Measurements from ENCODE around the gene KAZN.

KAZN gene

DNA sequence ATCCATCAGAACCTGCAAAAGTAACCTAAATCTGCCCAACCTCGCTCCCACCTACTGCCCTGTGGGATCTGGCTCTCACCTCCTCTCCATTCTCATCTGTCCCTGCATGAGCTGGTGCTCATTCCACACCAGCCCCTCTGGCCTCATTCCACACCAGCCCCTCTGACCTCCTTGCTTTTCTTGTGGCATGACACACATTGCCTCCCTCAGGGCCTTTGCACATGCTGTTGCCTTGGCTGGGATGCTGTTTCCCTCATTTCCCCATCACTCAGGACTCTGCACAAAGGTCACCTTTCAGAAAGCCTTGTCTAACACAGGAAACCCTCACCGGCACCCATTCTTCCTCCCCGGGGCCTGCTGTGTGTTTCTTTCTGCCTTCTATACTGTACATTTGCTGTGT is 197.1 kb downstream of the KAZN start:
- Histone ChIP-seq H3K9me3 (ENCODE audit: insufficient read depth, low read depth, low read length) (no peaks in the 10 kb centered on the region), H3K27ac (ENCODE audit: low read length) (no peak overlapping the region), H3K4me1 (ENCODE audit: insufficient read depth, low read length) (no peaks in the 10 kb centered on the region), H3K27me3 (ENCODE audit: insufficient read depth, low read length) (no peaks in the 10 kb centered on the region), H3K4me3 (ENCODE audit: low read length) (no peak overlapping the region), H3K36me3 (ENCODE audit: insufficient read depth, low read depth, low read length) (no peaks in the 10 kb centered on the region), H3K9ac (ENCODE audit: low read depth, low read length) (no peak overlapping the region)

DNA sequence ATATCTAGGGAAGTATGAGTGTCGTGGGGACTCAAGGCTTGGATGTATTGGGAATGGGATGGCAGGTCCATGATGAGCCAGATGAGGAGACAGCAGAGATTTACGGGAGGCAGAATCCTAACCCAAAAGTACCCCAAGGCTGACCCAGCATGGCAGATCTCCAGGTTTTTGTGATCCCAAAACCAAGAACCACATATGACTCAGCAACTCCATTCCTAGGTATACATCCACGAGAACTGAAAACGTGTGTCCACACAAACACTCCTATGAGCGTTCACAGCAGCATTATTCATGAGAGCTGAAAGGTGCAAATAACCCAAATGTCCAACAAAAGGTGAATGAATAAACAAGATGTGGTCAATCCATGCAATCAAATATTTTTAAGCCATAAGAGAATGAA is 201.5 kb downstream of the KAZN start:
- no peaks in the 10 kb centered on the region for H3K27me3 ChIP-seq (ENCODE audit: insufficient read depth, low read length)

DNA sequence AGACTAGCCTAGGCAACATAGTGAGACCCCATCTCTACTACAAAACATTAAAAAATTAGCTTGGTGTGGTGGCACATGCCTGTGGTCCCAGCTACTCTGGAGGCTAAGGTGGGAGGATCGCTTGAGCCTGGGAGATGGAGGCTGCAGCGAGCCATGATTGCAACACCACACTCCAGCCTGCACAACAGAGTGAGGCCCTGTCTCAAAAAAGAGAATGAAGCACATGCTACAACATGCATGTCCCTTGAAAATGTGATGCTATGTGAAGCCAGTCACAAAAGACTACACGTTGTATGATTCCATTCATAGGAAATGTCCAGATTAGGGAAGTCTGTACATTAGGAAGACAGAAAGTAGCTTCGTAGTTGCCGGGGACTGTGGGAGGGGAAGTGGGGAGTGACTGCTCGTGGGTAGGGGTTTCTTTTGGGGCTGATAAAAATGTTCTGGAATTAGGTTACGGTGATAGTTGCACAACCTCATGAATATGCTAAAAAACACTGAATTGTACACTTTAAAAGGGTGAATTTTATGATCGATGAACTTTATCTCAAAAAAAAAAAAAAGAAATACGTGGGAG is 202.1 kb downstream of the KAZN start:
- Histone ChIP-seq H3K36me3 (ENCODE audit: insufficient read depth, low read depth, low read length) (no peaks in the 10 kb centered on the region), H3K27me3 (ENCODE audit: insufficient read depth, low read length) (no peaks in the 10 kb centered on the region), H3K4me3 (ENCODE audit: low read length) (no peak overlapping the region), H3K27ac (ENCODE audit: low read length) (no peak overlapping the region), H3K9ac (ENCODE audit: low read depth, low read length) (no peak overlapping the region), H3K4me1 (ENCODE audit: insufficient read depth, low read length) (no peaks in the 10 kb centered on the region), H3K9me3 (ENCODE audit: insufficient read depth, low read depth, low read length) (no peaks in the 10 kb centered on the region)

More for the DNA sequence above, 201.5 kb downstream of the KAZN start:
- no peaks in the 10 kb centered on the region for H3K36me3 ChIP-seq (ENCODE audit: insufficient read depth, low read depth, low read length)
- H3K9ac ChIP-seq (ENCODE audit: low read depth, low read length): no peak overlapping the region
- no peaks in the 10 kb centered on the region for H3K9me3 ChIP-seq (ENCODE audit: insufficient read depth, low read depth, low read length)
- no peak overlapping the region for H3K27ac ChIP-seq (ENCODE audit: low read length)
- no peak overlapping the region for H3K4me3 ChIP-seq (ENCODE audit: low read length)
- no peaks in the 10 kb centered on the region for H3K4me1 ChIP-seq (ENCODE audit: insufficient read depth, low read length)

DNA sequence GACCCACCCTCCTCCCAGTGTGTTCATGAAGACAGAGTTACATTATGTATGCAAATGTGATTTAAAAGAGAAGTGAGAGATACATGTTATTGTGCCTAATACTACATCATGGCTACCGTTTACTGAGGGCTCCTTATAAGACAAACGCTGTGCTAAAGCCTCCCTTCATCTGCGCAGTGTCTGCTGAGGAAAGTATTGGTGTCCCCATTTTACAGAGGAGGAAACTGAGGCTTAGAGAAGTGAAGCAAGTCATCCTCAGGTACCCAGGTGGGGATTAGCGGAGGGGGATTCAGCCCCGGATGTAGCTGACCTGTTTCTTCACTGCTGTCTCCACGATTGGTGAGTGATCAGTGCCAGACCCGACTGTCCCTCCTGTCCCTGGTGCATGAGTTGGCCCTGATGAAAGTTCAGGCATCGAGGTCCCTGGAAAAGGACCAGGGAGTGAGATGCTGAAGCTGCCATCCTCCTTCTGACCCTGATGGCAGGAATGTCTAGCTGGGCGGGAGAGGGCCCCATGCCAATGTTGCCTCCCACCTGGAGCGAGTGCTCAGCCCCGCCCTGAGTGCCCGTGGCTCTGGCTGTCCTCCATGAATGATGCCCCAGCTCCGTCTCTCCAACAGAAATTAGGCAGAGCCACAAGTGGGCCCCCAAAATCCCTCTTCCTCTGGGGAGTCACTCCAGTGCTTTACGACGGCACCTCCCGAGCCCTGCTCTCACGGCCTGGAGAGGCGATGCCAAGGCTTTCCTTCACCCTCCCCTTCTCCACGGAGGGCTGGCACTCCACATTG is 204.7 kb downstream of the KAZN start:
- peaks cover 17% of the 10 kb centered on the region for H3K9me3 ChIP-seq (ENCODE audit: insufficient read depth, low read depth, low read length)
- H3K4me3 ChIP-seq (ENCODE audit: low read length): no peak overlapping the region
- H3K9ac ChIP-seq (ENCODE audit: low read depth, low read length): no peak overlapping the region
- peaks cover 6% of the 10 kb centered on the region; the same call in 1 of the 2 replicates for H3K36me3 ChIP-seq (ENCODE audit: insufficient read depth, low read depth, low read length)
- H3K27ac ChIP-seq (ENCODE audit: low read length): no peak overlapping the region
- H3K27me3 ChIP-seq (ENCODE audit: insufficient read depth, low read length): no peaks in the 10 kb centered on the region
- H3K4me1 ChIP-seq (ENCODE audit: insufficient read depth, low read length): no peaks in the 10 kb centered on the region

DNA sequence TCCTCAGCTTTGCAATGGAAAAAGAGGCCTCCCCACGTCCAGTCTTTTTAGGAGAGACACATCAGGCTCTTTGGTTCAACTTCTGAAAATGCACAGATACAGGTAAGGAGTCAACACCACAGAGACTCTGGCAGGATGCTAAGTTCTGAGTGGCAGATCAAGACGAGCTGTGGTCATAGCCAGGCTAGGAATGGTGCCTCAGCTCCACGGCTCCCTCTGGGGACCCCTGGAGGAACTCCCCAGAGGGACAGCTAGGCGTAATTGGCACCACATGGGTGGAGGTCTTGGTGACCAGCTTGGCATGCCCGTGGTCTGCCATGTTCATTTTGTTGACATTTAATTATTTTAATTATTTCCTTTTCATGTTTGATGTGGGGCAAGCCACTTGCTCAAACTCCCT is 206.1 kb downstream of the KAZN start:
- Histone ChIP-seq H3K27me3 (ENCODE audit: insufficient read depth, low read length) (no peaks in the 10 kb centered on the region), H3K4me1 (ENCODE audit: insufficient read depth, low read length) (no peaks in the 10 kb centered on the region), H3K36me3 (ENCODE audit: insufficient read depth, low read depth, low read length) (peaks cover 6% of the 10 kb centered on the region; the same call in 1 of the 2 replicates), H3K9ac (ENCODE audit: low read depth, low read length) (no peak overlapping the region), H3K9me3 (ENCODE audit: insufficient read depth, low read depth, low read length) (peaks cover 17% of the 10 kb centered on the region), H3K4me3 (ENCODE audit: low read length) (no peak overlapping the region), H3K27ac (ENCODE audit: low read length) (no peak overlapping the region)

DNA sequence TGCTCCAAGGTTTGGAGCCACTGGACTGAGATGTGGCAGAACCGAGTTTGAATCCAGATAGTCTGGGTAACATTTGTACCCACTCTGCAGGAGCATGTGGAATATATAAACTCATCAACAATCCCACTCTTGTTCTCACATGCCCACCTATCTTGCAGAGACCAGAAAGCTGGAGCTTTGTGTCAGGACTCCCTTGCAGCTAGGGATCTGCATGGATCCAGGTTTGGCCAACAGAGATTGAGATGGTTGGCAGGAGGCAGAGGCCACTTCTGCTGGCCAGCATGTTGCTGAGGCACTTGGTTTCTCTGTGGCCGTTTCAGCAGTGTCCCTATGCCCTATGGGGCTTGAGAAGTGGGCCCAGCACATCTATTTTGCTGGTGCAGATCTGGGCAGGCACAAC is 208.3 kb downstream of the KAZN start:
- H3K27ac ChIP-seq (ENCODE audit: low read length): no peak overlapping the region
- H3K4me1 ChIP-seq (ENCODE audit: insufficient read depth, low read length): no peaks in the 10 kb centered on the region
- H3K9me3 ChIP-seq (ENCODE audit: insufficient read depth, low read depth, low read length): peaks cover 17% of the 10 kb centered on the region
- no peak overlapping the region for H3K4me3 ChIP-seq (ENCODE audit: low read length)
- no peak overlapping the region for H3K9ac ChIP-seq (ENCODE audit: low read depth, low read length)
- H3K27me3 ChIP-seq (ENCODE audit: insufficient read depth, low read length): no peaks in the 10 kb centered on the region
- H3K36me3 ChIP-seq (ENCODE audit: insufficient read depth, low read depth, low read length): peaks cover 6% of the 10 kb centered on the region; the same call in 1 of the 2 replicates

DNA sequence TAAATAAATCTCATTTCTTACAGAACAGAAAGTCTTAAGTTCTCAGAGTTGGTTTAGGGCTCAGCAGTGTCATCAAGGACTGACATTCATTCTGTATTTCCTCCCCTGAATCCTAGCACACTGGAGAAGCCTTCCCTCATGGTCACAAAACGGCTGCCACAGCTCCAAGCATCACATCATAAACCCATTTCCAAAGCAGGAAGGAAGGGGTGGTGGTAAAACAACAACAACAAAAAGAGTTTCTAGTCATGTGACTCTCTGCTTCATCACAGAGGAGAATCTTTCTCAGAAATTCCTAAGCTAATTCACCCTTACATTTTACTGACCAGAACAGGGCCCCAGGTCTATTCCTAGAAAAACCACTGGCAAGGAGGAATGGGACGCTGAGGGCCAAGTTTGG is 210.3 kb downstream of the KAZN start:
- H3K36me3 ChIP-seq (ENCODE audit: insufficient read depth, low read depth, low read length): peaks cover 6% of the 10 kb centered on the region; the same call in 1 of the 2 replicates
- H3K27me3 ChIP-seq (ENCODE audit: insufficient read depth, low read length): no peaks in the 10 kb centered on the region
- H3K9me3 ChIP-seq (ENCODE audit: insufficient read depth, low read depth, low read length): peaks cover 17% of the 10 kb centered on the region
- H3K4me3 ChIP-seq (ENCODE audit: low read length): no peak overlapping the region
- H3K27ac ChIP-seq (ENCODE audit: low read length): no peak overlapping the region
- no peak overlapping the region for H3K9ac ChIP-seq (ENCODE audit: low read depth, low read length)
- no peaks in the 10 kb centered on the region for H3K4me1 ChIP-seq (ENCODE audit: insufficient read depth, low read length)

DNA sequence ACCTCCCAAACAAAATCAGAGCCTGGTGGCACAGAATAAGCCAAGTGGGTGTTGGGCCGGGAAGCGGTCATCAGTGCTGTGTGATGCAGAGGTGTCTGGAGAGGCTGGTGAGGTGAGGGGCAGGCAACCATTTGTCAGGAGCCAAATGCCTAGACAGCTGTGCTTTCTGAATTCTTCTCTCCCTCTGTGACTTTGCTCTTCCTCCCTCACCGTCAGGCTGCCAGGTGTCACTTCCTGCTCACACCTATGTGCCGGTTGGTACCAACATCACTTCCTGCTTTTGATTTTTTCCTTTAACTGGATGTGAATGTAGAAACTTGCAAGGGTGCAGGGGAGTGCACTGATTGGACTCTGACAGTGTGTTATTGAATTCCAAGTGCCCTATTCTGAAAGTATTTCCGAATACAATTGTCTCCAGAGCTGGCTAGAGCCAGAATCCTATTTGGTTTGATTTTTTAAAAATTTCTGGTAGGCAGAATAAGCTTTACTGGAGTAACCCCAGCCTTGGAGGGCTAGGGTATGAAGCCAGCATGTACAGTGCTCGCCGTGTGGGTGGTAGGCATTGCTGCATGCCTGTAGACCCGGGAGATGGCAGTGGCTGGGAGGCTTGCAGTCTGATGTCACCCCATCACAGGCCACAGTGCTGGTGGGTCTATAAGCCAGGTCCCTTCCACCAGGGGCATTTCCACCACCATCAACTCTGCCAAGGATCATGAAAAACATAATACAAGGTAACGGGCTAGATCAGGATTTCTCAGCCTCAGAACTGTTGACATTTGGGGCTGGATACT is 210.9 kb downstream of the KAZN start:
- Histone ChIP-seq H3K36me3 (ENCODE audit: insufficient read depth, low read depth, low read length) (peaks cover 6% of the 10 kb centered on the region; the same call in 1 of the 2 replicates), H3K9ac (ENCODE audit: low read depth, low read length) (no peak overlapping the region), H3K27me3 (ENCODE audit: insufficient read depth, low read length) (no peaks in the 10 kb centered on the region), H3K4me1 (ENCODE audit: insufficient read depth, low read length) (no peaks in the 10 kb centered on the region), H3K27ac (ENCODE audit: low read length) (no peak overlapping the region), H3K4me3 (ENCODE audit: low read length) (no peak overlapping the region), H3K9me3 (ENCODE audit: insufficient read depth, low read depth, low read length) (peaks cover 17% of the 10 kb centered on the region)

DNA sequence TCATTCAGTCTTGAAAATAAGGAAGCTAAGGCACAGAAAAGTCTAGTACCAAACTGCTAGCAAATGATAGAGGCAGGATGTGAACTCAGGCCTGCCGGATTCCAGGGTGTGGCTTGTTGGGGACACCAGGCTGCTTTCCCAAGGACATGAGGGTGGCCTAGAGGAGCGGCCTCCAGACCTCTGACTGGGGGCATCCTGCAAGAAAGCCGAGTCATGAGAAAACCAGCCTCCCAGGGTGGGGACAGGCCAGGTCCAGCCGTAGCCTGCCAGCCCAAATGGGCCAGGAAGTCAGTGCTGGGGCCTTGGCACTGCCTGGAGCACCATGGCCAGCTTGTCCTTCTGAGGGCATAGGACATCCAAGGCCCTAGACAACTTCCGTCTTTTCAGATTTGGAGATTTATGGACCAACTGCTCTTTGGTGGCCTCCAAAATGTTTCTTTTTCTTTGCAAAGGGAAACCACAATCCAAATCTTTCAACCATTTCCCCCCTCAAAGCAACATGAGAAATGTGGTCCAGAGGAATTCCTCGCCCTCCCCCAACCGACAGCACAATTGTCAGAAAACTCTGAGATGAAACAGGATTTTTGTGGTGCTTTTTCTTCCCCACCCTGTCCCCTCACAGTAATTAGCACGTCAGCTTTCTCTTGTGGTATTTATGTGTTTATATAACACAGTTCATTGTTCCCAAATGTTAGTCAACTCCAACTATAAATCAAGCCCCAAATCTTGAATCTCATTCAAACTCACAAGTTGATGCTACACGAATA is 212.3 kb downstream of the KAZN start:
- H3K4me1 ChIP-seq (ENCODE audit: insufficient read depth, low read length): no peaks in the 10 kb centered on the region
- peaks cover 6% of the 10 kb centered on the region; the same call in 1 of the 2 replicates for H3K36me3 ChIP-seq (ENCODE audit: insufficient read depth, low read depth, low read length)
- no peaks in the 10 kb centered on the region for H3K27me3 ChIP-seq (ENCODE audit: insufficient read depth, low read length)
- no peak overlapping the region for H3K9ac ChIP-seq (ENCODE audit: low read depth, low read length)
- no peak overlapping the region for H3K4me3 ChIP-seq (ENCODE audit: low read length)
- peaks cover 16% of the 10 kb centered on the region for H3K9me3 ChIP-seq (ENCODE audit: insufficient read depth, low read depth, low read length)
- H3K27ac ChIP-seq (ENCODE audit: low read length): no peak overlapping the region

DNA sequence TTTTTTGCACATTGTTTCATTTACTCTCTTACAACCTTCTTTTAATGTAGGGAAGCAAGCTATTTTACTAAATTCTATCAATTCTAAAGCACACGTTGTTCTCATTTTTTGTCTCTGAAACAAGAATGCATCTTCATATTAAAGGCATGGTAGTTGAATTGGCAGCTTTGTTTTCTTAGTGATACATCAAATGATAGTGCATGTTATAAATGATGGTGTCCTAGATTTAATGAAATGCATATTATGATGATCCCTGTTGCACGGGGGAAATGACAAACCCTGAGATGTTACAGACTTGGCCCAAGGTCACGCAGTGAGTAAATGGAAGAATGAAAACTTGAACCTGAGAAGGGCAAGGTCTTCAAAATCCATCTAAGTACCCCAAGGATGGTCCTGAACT is 213.1 kb downstream of the KAZN start:
- H3K4me3 ChIP-seq (ENCODE audit: low read length): no peak overlapping the region
- no peak overlapping the region for H3K9ac ChIP-seq (ENCODE audit: low read depth, low read length)
- no peak overlapping the region for H3K27ac ChIP-seq (ENCODE audit: low read length)
- peaks cover 2% of the 10 kb centered on the region; the same call in 1 of the 2 replicates for H3K36me3 ChIP-seq (ENCODE audit: insufficient read depth, low read depth, low read length)
- H3K4me1 ChIP-seq (ENCODE audit: insufficient read depth, low read length): no peaks in the 10 kb centered on the region
- H3K9me3 ChIP-seq (ENCODE audit: insufficient read depth, low read depth, low read length): peaks cover 8% of the 10 kb centered on the region
- no peaks in the 10 kb centered on the region for H3K27me3 ChIP-seq (ENCODE audit: insufficient read depth, low read length)

DNA sequence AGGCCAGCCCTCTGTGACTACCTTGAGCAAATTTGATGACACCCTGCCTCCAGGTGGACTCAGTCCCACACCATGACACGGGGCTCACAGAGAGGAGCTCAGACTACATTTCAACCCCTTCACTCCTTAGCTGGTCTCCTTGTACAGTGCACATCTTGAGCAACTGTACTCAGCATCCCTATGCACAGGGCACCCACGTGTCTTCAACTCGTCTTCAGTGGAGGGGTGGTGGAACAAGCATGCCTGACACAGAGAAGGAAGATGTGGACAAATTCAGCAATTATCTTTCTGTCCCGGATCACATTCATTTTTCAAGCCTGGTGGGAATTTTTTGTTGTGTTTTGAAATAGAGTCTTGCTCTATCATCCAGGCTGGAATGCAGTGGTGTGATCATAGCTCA is 213.7 kb downstream of the KAZN start:
- H3K4me3 ChIP-seq (ENCODE audit: low read length): no peak overlapping the region
- no peaks in the 10 kb centered on the region for H3K4me1 ChIP-seq (ENCODE audit: insufficient read depth, low read length)
- no peaks in the 10 kb centered on the region for H3K27me3 ChIP-seq (ENCODE audit: insufficient read depth, low read length)
- H3K9ac ChIP-seq (ENCODE audit: low read depth, low read length): no peak overlapping the region
- no peak overlapping the region for H3K27ac ChIP-seq (ENCODE audit: low read length)
- H3K9me3 ChIP-seq (ENCODE audit: insufficient read depth, low read depth, low read length): peaks cover 2% of the 10 kb centered on the region; the same call in 1 of the 2 replicates
- H3K36me3 ChIP-seq (ENCODE audit: insufficient read depth, low read depth, low read length): no peaks in the 10 kb centered on the region
